Frontal cortex (tissue), 4 donors: ENCODE data around the gene JAKMIP3. TPM values are rescaled to one million over a fixed set of nuclear protein-coding genes. Genes with fewer than 3 reads are reported as not detected.

Experiments used
- DNase-seq, 2 donors: peaks; one replicate each; pipeline ENCODE4 v3.0.0; 2012; ENCODE audit warnings: low spot score in 2 of 2
- FAIRE-seq: peaks from 2 replicates; lab custom pipeline; 2012; peaks lifted over from hg19 to GRCh38; lab: Jason Lieb, UNC
- total RNA-seq: library from RNA; depleted of rRNA; stranded (reverse); fragments of >200 nt; gene quantifications from one replicate; pipeline ENCODE4 v1.2.3, GENCODE V29; 2014
- donor health status: control.
- donor health status: control.
- donor health status: control.

The JAKMIP3 gene
- total RNA-seq, 1 donor from 2014 or later = 4.1 TPM

DNA sequence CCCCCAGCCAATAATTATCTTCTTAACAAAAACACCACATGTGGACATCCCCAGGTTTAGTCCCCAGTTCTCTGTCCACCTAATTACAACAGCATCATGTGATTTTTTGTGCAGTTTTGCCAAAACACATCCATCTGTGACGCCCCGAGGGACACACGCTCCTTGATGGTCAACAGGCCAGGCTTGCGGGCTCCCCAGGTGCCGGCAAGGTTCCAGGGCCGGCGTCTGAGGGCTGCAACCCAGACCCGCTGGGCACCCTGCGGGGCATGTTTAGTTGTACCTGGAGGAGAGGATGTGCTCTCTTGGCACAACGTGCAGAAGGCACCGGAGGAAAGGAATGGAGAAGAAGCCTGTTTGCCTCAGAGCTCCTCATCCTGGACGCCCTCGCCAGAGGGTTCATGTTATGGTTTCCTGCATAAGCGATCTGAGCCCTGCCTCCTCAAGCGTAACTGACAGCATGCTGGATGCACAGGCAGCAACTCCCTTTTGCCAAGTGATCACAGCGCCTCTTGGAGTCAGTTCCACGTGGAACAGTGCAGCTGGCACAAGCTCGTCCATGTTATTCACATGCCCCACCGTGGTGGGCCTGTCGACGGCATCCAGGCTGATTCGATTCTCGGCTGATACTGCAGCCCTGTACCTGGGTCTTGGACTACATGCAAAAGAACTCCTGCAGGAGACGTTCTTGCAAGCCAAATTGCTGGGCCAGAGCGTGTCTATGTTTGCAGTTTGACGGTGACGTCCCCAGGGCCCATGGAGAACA is 41.6 kb downstream of the JAKMIP3 start:
- no peak for DNase-seq
- FAIRE-seq = no peak

DNA sequence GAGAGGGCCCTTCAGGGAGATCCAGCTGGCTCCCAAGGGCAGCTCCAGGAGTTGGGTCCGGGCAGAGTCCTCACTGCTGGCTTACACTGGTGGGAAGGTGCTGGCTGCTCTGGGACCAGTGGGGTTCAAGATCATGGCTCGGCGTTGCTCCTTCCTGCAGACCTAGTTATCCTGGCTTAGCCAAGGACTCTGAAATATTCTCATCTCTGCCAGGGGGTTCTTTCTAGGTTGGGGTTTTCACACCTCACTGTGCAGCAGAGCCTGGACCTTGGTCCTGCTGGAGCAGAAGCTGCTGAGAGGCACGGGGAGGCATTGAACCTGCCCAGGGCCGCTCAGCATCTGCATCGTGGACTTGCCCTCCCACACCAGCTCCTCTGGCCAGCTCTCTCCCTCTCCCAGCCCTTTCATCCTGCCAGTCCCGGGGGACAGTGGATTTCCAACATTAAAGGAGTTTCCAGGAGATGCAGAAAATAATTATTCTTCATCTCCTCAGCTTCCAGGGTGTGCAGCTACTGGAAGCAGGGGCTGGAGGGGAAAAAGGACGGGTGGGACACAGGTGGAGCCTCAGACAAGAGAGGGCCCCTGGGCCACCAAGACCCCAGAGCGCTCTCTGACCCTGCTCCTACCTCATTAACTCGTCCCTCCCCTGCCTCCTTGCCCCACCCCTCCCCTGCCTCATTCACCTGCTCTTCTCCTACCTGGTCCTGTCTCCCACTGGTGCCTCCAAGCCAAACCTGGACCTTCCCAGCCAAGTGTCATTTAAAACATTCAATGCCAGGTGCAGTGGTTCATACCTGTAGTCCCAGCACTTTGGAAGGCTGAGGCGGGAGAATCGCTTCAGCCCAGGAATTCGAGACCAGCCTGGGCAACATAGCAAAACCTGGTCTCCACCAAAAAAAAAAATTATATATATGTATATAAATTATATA is 42.5 kb downstream of the JAKMIP3 start:
- DNase-seq = no peak
- no peak for FAIRE-seq

DNA sequence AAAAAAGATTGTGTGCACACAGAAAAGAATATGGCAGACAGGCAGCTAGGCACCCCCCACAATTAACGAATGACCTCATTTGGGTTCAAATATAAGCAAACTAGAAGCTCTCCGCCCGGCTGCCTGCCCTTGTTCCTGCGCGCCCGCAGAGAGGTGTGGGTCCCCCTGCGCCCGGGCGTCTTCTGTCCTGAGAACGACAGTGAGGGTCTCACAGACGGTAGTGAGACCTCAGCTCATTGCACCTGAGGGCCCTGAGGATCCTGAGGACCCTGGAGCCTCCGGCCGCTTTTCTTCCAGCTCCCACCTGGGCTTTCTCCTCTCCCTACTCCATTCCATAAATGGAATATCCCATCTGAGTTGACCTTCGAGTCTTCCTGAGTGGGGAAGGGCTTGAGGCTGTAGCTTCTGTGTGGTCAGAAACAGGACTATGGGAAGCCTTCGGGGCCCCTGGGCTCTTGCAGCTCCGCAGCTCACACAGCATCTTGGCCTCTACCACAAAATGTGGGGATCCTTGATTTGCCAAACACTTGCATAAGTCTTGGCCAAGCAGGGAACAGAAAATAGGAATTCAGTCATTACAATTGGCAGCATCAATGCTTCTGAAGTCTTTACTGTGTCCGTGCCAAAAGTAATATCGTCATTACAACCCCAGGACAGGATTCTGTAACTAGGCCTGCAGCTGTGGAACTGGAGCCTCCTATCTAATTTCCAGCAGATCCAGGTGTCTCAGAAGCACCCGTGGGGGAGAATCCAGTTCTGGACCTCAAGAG is 43.8 kb downstream of the JAKMIP3 start:
- no peak for DNase-seq
- no peak for FAIRE-seq

DNA sequence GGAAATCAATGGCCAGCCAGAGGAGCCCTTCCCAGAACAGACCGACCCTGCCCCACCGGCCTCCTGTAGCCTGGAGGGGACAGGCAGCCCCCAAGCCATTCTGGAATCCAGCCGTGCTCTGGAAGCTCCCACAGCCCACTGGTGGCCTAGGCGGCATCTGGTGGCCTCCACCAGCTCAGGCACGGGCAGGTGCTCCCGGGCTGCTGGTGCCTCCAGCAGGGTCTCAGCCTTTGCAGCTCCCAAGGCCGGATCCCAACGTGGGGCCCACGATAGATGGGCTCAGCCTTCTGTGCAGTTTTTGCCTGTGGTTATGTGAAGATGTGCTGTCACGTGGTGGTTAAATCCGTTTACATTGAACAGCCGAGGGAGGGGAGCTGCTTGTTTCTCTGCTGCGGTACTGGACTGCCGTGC is 44.4 kb downstream of the JAKMIP3 start:
- DNase-seq = no peak
- FAIRE-seq = no peak

DNA sequence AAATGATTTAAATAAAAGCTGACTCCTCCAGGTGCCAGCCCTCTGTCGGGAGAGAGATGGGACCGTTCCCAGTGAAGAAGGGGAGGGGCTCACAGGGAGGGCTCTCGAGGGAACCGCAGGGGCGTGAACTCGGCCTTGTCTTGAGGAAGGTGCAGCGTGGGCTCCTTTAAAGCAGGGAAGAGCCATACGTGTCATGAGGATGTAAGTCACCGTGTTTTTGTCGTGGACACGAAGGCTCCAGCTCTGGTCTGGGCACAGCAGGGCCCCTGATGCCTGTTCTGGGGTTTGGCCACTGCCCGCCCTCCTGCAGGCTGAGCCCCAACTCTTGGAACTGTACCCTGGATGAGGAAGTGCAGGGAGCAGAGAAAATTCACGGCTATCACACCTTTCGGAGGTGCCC is 45.0 kb downstream of the JAKMIP3 start:
- DNase-seq (no peak), FAIRE-seq (no peak)

DNA sequence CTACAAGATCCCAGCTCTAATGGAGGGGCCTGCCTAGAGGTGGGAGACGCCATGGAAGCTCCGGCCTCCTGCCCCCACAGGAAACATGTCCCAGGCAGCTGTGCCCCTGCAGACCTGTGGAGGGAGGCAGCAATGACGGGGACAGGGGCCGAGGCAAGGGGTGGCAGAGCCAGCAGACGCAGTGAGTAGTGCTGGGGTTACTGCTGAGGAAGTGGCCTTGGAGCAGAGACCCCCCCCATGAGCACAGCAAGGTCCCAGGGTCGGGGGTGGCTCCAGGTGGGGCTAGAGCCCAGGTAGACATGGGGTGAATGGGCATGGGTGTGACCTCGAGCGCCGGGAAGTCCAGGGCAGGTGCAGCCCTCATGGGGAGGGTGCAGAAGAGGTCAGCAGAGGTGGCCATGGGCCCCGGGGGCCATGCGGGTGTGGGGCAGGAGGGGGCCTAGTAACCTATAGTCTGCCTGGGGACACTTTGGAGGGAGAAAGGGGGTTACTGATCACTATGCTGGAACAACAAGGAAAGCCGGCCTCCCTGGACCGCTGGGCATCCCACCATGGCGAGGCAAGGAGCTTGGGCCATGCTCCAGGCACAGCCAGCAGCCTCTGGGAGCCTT is 45.5 kb downstream of the JAKMIP3 start:
- DNase-seq = no peak
- no peak for FAIRE-seq

DNA sequence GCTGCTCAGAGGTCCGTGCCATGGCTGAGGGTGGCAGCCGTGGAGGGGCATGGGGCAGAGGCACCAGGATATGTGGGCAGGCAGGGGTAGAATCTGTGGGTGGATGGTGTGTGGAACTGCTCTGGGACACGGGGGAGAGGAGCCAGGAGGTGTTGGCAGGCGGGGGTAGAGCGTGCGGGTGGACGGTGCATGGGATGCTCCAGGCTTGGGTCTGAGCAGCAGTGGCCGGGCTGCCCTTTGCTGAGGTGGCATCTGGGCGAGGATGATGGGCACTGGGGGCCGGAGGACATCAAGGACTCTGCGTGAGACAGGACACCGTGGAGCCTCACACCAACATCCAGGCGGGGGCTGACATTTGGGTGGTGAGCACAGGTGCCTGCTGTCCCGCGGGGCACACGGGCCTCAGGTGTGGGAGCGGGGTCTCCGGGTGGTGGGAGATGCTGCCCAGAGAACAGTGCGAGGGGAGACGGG is 46.2 kb downstream of the JAKMIP3 start:
- no peak for FAIRE-seq

DNA sequence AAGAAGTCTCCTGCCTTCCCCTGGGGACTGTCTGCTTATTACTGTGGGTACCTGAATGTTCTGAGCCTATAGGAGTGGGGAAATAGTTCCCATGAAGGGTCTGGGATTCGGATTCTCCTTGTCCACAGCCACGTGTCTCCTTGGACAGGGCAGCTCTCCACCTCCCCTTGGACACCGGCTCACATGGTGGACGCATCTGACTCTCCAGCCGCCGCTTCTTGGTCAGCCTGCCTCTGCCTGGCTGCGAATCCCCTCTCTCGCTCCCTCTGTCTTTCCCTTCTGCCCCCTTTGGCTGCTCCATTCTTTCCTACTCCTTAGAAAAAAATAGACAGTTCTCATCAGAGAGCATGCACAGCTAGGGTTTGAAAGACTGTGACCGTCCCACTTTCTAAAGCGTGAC is 46.9 kb downstream of the JAKMIP3 start:
- no peak for FAIRE-seq
- no peak for DNase-seq

More for the DNA sequence above, 46.2 kb downstream of the JAKMIP3 start:
- DNase-seq = no peak

DNA sequence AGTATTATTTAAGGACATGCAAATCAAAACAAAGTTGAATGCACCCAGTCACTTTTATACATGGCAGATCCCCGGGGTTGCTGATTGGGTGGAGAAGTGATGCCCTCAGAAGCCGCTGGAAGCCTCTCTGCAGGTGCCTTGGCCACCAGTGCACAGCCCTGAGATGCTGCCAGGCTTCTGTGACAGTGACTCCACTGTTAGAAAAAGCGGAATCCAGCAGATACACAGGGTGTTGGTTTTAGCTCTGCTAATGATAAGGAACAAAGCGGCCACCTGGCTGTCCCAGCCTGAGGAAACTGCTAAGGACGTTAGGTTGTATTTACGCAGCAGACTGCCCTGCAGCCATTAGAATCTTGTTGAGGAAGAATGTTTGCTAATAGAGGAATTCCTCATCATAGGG is 47.5 kb downstream of the JAKMIP3 start:
- DNase-seq = no peak

DNA sequence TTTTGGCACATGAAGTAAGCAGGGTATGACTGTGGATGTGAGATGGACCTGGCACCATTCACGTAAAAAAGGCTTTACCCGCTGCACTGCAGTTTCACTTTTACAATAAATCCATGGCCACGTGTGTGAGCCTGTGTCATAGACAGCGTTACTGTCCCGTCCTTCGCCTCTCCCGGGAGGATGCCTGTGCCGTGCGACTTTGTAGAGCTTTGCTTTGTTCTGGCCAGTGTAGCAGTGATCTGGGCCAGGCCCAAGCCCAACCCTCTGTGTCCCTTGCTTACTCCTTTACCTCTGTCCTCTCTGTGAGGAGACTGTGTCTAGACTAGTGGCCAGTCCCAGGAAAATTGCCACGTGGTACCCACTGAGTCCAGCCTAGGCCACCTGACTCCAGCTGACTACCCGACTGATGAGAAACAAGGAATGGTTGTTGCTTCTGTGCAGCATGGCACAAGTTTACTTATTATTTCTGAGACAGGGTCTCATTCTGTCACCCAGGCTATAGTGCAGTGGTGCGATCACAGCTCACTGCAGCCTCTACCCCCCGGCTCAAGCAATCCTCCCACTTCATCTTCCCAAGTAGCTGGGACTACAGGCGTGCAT is 48.1 kb downstream of the JAKMIP3 start:
- FAIRE-seq (no peak), DNase-seq (no peak)

More for the DNA sequence above, 47.5 kb downstream of the JAKMIP3 start:
- no peak for FAIRE-seq

DNA sequence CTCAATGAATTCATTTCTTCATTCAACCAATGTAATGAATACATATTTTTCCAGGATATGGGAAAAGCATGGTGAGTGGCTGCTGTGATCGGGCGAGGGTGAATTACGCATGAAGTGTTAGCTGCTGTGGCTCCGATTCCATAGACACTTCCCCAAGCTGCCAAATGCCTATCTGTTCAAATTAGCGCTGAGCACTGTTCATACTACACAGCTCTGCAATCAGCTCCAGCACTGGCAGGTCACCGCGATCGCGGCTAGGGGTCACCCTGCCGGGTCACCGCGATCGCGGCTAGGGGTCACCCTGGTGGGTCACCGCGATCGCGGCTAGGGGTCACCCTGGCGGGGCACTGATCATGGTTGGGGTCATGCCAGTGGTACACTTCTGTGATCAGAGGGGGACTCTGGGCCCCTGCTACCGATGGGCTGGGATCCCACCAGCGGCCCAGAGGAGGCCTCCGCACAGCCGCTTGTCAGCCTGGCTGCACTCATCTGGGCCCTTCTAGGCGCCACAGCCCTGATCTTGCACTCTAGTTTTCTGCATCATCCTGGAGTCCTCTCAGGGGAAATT is 49.3 kb downstream of the JAKMIP3 start:
- DNase-seq (no peak), FAIRE-seq (no peak)

Other genes with a start within 250 kb of the JAKMIP3 start
- 53.4 TPM for gene PPP2R2D, start 164.9 kb upstream of the JAKMIP3 start, total RNA-seq
- 33.0 TPM for gene BNIP3, start 84.0 kb upstream of the JAKMIP3 start, total RNA-seq
- gene DPYSL4, start 121.0 kb downstream of the JAKMIP3 start, total RNA-seq = 43.6 TPM
- gene STK32C, start 242.0 kb downstream of the JAKMIP3 start, total RNA-seq = 25.3 TPM